ENCODE results near the gene LMBR1.
"Not testable (repeated sequence)": the region's sequence is repeated elsewhere in the genome, so short reads cannot be mapped to it uniquely, and the experiment has no call there.

LMBR1 gene

GRCh38 chr7:156845379-156846101 lies 47.4 kb downstream of the LMBR1 start:
- DNase-seq (ENCODE audit: low read depth), result no peak

GRCh38 chr7:156843582-156843981 lies 49.4 kb downstream of the LMBR1 start:
- DNase-seq (ENCODE audit: low read depth), result not testable (repeated sequence)

DNA sequence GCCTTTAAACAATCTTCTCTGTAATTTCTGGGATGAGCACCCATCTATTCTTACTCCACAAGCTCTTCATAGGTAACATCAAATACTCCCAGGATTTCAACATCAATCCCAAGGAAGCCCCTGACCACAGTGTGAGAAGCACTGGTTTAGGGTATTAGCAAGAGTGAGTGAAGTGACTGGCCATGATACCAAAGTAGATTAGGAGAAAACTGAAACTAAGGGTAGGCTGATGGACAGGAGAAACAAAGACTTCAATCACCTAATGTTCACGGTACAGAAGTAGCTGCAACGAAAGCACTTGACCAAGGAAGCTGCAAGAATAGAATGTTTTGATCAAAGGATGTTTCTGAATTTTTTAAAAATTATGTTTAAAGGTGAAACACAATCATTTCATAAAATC lies 49.8 kb downstream of the LMBR1 start:
- DNase-seq (ENCODE audit: low read depth), result no peak

DNA sequence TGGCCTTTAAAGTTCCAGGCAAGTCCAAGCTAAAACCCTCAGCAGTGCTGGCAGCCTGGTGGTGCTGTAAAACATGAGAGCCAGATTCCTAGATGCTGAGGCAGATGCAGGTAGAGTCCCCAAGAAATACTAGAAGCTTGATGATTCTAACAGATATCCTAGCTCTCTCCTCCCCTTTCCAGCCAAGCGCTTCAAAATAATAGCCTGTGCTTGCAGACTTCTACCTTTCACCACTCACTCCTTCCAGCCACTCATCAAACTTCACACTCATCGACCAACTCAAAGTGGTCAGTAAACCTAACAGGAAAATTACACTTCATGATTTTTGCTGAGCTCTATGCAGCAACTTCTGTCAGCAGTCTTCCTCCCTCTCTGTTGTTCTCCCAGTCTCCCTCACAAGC lies 50.2 kb downstream of the LMBR1 start:
- DNase-seq (ENCODE audit: low read depth), result no peak

DNA sequence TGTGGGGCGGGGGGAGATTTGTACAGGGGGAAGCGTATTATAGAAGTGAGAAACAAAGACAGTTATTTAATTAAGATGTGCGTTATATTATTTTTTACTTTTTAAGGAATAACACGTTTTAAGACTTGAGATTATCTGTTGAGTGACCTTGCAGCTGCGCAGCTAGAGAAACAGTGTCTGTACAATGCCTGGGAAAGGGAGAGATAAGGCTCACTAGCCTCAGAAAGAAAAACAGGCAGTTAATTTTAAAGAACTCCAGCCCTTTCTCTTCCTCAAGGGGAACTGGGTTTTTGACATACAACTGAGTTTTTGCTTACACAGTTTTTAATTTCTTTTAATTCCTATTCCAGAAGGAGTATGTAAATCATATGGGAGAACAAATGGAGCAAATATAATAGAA lies 50.7 kb downstream of the LMBR1 start:
- DNase-seq (ENCODE audit: low read depth), result no peak

DNA sequence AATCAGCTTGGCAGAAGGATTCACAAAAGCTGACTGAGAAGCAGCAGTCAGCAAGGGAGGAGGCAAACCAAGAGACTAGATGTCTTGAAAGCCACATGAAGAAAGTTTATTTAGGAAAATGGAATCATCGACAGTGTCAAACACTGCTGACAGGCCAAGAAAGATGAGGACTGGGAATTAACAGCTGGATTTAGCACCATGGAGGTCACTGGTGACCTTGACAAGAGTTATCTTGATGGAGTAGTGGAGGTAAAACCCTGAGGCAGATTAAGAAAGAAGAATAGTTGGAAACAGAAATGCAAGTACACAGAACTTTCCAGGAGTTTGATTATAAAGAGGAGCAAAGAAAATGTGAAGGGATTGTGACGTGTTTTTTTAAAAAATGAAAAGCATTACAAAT lies 51.5 kb downstream of the LMBR1 start:
- no peak for DNase-seq (ENCODE audit: low read depth)

GRCh38 chr7:156840134-156840533 lies 52.8 kb downstream of the LMBR1 start:
- DNase-seq (ENCODE audit: low read depth), result no peak

GRCh38 chr7:156836443-156836842 lies 56.5 kb downstream of the LMBR1 start:
- DNase-seq (ENCODE audit: low read depth), result no peak

DNA sequence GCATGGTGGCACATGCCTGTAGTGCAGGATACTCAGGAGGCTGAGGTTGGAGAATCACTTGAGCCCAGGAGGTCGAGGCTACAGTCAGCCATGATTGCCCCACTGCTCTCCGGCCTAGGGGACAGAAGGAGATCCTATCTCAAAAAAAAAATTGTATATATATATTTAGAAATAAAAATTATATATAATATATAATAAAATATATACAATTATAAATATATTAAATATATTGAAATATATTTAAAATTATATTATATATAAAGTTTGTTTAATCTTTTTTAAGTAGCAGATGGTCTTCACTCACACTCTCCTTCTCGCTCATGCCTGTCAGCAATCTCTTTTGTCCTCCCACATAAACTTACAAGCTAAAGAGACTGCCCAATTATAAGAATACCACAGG lies 58.5 kb downstream of the LMBR1 start:
- no peak for DNase-seq (ENCODE audit: low read depth)

- no peak for DNase-seq (ENCODE audit: low read depth)
Measured at GRCh38 chr7:156833312-156833711, 59.7 kb downstream of the LMBR1 start.

DNA sequence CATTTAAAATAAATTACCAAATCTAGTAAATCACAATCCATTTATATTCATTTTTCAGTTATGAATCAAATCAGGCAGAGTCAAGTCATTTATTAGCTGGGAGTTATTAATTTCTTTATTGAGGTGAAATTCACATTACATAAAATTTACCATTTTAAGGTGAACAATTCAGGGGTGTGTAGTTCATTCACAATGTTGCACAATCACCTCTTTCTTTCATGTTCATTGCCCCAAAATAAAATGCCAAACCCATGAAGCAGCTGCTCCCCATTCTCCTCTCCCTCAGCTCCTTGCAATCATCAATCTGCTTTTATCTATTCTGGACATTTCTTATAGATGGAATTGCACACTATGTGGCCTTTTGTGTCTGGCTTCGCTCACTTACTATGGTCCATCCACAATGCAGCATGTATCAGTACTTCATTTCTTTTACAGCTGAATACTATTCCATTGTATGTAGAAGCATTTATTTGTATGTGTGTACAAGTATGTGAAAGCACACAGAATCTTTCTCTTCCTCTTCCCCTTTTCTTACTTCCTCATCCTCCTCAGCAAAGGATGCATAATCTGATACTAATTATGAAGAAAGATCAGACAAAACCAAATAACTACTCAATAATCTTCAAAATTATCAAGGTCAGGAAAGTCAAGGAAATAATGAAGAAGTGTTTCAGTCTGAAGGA lies 60.6 kb downstream of the LMBR1 start:
- no peak for DNase-seq (ENCODE audit: low read depth)

DNA sequence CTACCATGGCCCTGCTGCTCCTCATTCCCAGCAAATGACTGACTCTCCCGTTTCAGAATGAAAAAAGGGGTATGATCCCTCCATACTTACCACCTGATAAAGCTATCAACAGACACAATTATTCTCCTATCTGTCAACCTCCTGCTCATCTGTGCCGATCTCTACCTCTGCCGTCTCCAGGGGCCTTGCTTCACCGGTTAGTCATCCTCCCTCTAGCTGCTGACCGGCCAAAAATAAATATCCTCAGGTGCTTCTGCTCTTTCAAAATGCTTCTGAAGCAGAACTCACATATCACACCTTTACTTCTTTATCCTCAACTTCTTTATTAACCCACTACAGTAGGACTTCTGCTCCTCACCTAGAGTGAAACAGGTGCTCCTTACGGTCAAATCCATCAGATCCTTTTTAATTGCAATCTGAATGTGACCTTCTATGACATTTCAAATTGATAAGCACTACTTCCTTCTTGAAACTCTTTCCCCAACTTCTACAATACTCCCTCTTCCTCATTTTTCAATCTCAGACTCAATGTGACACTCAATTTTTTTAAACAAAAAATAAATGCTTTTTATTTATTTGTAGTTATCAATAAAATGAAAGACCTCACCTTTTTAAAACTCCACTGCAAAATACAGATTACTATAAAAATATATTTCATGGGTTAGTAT lies 63.2 kb downstream of the LMBR1 start:
- no peak for DNase-seq (ENCODE audit: low read depth)

- peak; percentile 25 for DNase-seq (ENCODE audit: low read depth)
Measured at GRCh38 chr7:156827587-156828203, 65.3 kb downstream of the LMBR1 start.

DNA sequence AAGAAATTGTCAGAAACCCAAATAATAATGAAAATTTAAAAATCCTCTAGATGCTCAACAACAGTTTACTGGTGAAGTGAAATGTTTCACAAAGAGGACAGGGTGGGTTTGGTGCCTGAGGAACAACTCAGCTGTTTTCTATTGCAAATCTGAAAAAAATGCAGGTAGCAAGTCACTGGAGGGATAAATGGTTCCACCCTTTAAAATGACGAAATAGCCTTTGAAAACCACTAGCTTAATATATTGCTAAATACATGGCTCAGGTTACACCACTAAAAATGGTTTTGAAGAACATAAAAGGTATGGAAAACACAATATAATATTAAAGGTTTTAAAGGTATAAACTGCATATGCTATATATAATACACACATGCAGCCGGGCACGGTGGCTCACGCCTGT lies 69.5 kb downstream of the LMBR1 start:
- DNase-seq (ENCODE audit: low read depth), result peak; percentile 41

GRCh38 chr7:156820445-156821063 lies 72.4 kb downstream of the LMBR1 start:
- no peak for DNase-seq (ENCODE audit: low read depth)

DNA sequence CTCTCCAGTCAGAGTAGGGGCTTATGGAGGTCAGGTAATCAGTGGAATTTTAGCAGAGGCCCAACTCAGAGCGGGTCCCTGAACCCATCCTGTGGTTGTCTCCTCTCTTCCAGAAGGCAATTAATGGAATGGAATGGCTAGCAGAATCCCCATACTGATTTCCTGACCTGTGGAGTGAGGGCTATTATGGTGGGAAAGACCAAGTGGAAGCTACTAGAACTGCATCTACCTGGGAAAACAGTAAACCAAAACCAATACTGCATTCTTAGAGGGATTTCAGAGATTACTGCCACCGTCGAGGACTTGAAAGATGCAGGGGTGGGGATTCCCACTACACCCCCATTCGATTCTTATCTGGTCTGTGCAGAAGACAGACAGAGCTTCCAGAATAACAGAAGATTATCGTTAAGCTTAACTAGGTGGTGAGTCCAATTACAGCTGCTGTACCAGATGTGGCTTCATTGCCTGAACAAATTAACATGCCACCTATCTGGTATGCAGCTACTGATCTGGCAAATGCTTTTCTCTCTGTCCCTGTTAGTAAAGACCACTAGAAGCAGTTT lies 73.2 kb downstream of the LMBR1 start:
- DNase-seq (ENCODE audit: low read depth), result no peak

GRCh38 chr7:156818133-156818532 lies 74.8 kb downstream of the LMBR1 start:
- DNase-seq (ENCODE audit: low read depth), result no peak

DNA sequence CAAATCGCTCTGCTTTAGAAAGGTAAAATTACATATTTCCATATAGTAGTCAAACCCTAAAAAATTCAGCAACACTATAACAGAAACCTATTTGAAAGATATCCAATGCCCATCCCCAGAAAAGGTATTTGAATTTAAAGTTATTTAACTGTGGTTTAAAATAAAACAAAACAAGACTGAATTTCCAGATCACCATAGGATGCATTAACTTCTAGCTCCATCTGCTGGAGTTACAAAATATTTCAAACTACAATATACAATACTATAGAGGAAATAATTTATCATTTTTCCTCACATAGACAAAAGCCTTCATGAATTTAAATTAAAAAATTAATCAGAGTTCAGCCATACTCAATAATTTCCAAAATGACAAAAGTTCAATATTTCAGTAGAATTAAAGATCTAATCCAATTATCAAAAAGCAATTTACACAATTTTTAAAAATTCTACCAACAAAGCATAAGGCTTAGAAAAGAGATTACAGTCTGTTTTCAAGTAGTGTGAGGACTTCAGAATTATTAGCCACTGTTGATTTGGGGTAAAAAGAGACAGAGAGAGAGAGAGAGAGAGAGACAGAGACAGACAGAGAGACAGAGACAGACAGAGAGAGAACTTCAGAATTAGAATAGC lies 75.9 kb downstream of the LMBR1 start:
- peak; percentile 5 for DNase-seq (ENCODE audit: low read depth)

GRCh38 chr7:156811706-156812105 lies 81.3 kb downstream of the LMBR1 start:
- DNase-seq (ENCODE audit: low read depth), result no peak

DNA sequence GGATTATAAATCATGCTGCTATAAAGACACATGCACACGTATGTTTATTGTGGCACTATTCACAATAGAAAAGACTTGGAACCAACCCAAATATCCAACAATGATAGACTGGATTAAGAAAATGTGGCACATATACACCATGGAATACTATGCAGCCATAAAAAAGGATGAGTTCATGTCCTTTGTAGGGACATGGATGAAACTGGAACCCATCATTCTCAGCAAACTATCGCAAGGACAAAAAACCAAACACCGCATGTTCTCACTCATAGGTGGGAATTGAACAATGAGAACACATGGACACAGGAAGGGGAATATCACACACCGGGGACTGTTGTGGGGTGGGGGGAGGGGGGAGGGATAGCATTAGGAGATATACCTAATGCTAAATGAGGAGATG lies 89.3 kb downstream of the LMBR1 start:
- DNase-seq (ENCODE audit: low read depth), result not testable (repeated sequence)

- peak; percentile 7 for DNase-seq (ENCODE audit: low read depth)
Measured at GRCh38 chr7:156802214-156802613, 90.8 kb downstream of the LMBR1 start.

- DNase-seq (ENCODE audit: low read depth), result no peak
Measured at GRCh38 chr7:156795415-156795814, 97.6 kb downstream of the LMBR1 start.
